ENCODE results near the gene RHBDF2. TPM values are rescaled to one million over a fixed set of nuclear protein-coding genes. Genes with fewer than 3 reads are reported as not detected.
"Not testable (repeated sequence)": the region's sequence is repeated elsewhere in the genome, so short reads cannot be mapped to it uniquely, and the experiment has no call there.

Gene RHBDF2
- total RNA-seq, 1 donor from 2014 or later, result 34.6 TPM

GRCh38 chr17:76535788-76536510 lies 34.7 kb upstream of the RHBDF2 start:
- Histone ChIP-seq H3K27ac (peak overlapping the region; percentile 88), H3K4me1 (peaks cover 79% of the 10 kb centered on the region), H3K4me3 (peak overlapping the region in 1 of 2 donors; percentile 55), H3K27me3 (no peaks in the 10 kb centered on the region), H3K9me3 (no peaks in the 10 kb centered on the region), H3K36me3 (no peaks in the 10 kb centered on the region)
- intact Hi-C loops (cut with DNase I), result loop anchor here (10.0 kb wide), 1 partner anchor 179 kb away; the partner anchor contains the start of gene MXRA7
- no peak for DNase-seq (ENCODE audit: extremely low spot score in 2 of 2)
- no peak for TF ChIP-seq POLR2AphosphoS5 (IDR thresholded peaks at IDR 0.05; ENCODE audit: insufficient read depth in 1 of 2, low read depth in 1 of 2)
- TF ChIP-seq CTCF (IDR thresholded peaks at IDR 0.05), result no peak
- no peak for TF ChIP-seq POLR2A (IDR thresholded peaks at IDR 0.05)

GRCh38 chr17:76534831-76535732 lies 33.9 kb upstream of the RHBDF2 start:
- peaks cover 80% of the 10 kb centered on the region for H3K4me1 ChIP-seq
- peak overlapping the region; percentile 88 for H3K27ac ChIP-seq
- no peaks in the 10 kb centered on the region for H3K36me3 ChIP-seq
- no peaks in the 10 kb centered on the region for H3K9me3 ChIP-seq
- TF ChIP-seq POLR2AphosphoS5 (IDR thresholded peaks at IDR 0.05; ENCODE audit: insufficient read depth in 1 of 2, low read depth in 1 of 2), result no peak
- no peak for TF ChIP-seq POLR2A (IDR thresholded peaks at IDR 0.05)
- no peak overlapping the region for H3K4me3 ChIP-seq
- intact Hi-C loops (cut with DNase I), result loop anchor here (10.0 kb wide), 1 partner anchor 180 kb away; the partner anchor contains the start of gene MXRA7
- no peaks in the 10 kb centered on the region for H3K27me3 ChIP-seq
- no peak for DNase-seq (ENCODE audit: extremely low spot score in 2 of 2)

- peaks cover 81% of the 10 kb centered on the region for H3K4me1 ChIP-seq
- DNase-seq (ENCODE audit: extremely low spot score in 2 of 2); H3K27ac ChIP-seq; H3K36me3 ChIP-seq; H3K9me3 ChIP-seq; H3K4me3 ChIP-seq; H3K27me3 ChIP-seq: not testable (repeated sequence)
- intact Hi-C loops (cut with DNase I), result loop anchor here (10.0 kb wide), 1 partner anchor 181 kb away; the partner anchor contains the start of gene MXRA7
Measured at GRCh38 chr17:76533640-76534359, 32.6 kb upstream of the RHBDF2 start.

- Histone ChIP-seq H3K27ac (peak overlapping the region; percentile 96), H3K4me1 (peaks cover 87% of the 10 kb centered on the region)
- intact Hi-C loops (cut with DNase I), result loop anchor here (10.0 kb wide), 1 partner anchor 183 kb away; the partner anchor contains the start of gene MXRA7
Measured at GRCh38 chr17:76532072-76532651, 30.9 kb upstream of the RHBDF2 start.

More at GRCh38 chr17:76532072-76532651, 30.9 kb upstream of the RHBDF2 start:
- no peak for DNase-seq (ENCODE audit: extremely low spot score in 2 of 2)
- Histone ChIP-seq H3K27me3 (no peaks in the 10 kb centered on the region), H3K9me3 (no peaks in the 10 kb centered on the region), H3K4me3 (no peak overlapping the region), H3K36me3 (no peaks in the 10 kb centered on the region)
- TF ChIP-seq POLR2A (IDR thresholded peaks at IDR 0.05) (no peak), CTCF (IDR thresholded peaks at IDR 0.05) (no peak), POLR2AphosphoS5 (IDR thresholded peaks at IDR 0.05; ENCODE audit: insufficient read depth in 1 of 2, low read depth in 1 of 2) (no peak)
